Fibroblast of pulmonary artery (primary cell): ENCODE measurements around the gene ZFAND6.

ENCODE experiments used
- DNase-seq: peaks from one replicate; pipeline ENCODE4 v3.0.0-alpha.2; 2010; ENCODE audit warnings: low read depth
- H3K4me3 ChIP-seq: replicated peaks from 2 replicates; pipeline ENCODE4 v1.5.1; 2011; ENCODE audit warnings: low read depth, mild to moderate bottlenecking, control low read depth, low read length, moderate library complexity
- TF ChIP-seq, protein P1 (sequence below): IDR thresholded peaks from 2 replicates; pipeline ENCODE4 v1.5.1; 2011; ENCODE audit warnings: mild to moderate bottlenecking, control low read depth, low read length, inconsistent platforms; ENCODE audit errors: missing control alignments

The ZFAND6 gene

DNA sequence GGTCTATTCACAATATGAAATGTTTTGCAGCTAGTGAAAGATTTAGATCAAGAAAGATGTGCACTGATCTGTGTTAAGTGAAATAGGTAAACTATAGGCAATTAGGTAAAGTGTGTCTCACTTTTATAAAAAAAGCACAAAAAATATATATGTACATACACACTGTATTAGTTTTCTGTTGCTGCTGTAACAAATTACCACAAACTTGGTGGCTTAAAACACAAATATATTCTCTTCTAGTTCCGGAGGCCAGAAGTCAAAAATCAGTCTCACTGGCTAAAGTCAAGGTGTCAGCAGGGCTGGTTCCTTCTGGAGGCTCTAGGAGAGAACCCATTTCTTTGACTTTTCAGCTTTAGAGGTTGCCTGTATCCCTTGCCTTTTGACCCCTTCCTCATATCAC, 104.4 kb downstream of the ZFAND6 start:
- TF ChIP-seq, protein P1, sequence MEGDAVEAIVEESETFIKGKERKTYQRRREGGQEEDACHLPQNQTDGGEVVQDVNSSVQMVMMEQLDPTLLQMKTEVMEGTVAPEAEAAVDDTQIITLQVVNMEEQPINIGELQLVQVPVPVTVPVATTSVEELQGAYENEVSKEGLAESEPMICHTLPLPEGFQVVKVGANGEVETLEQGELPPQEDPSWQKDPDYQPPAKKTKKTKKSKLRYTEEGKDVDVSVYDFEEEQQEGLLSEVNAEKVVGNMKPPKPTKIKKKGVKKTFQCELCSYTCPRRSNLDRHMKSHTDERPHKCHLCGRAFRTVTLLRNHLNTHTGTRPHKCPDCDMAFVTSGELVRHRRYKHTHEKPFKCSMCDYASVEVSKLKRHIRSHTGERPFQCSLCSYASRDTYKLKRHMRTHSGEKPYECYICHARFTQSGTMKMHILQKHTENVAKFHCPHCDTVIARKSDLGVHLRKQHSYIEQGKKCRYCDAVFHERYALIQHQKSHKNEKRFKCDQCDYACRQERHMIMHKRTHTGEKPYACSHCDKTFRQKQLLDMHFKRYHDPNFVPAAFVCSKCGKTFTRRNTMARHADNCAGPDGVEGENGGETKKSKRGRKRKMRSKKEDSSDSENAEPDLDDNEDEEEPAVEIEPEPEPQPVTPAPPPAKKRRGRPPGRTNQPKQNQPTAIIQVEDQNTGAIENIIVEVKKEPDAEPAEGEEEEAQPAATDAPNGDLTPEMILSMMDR = no peak
- DNase-seq = no peak
- H3K4me3 ChIP-seq = no peak overlapping the region

GRCh38 chr15:80167936-80168335, 108.5 kb downstream of the ZFAND6 start:
- TF ChIP-seq, protein P1 = no peak
- H3K4me3 ChIP-seq = no peak overlapping the region
- DNase-seq = no peak

- TF ChIP-seq, protein P1 = no peak
These were observed 108.9 kb downstream of the ZFAND6 start for GRCh38 chr15:80168421-80168820.

GRCh38 chr15:80169768-80170357, 110.4 kb downstream of the ZFAND6 start:
- H3K4me3 ChIP-seq = no peak overlapping the region
- TF ChIP-seq, protein P1 = no peak
- no peak for DNase-seq

More at GRCh38 chr15:80168421-80168820, 108.9 kb downstream of the ZFAND6 start:
- no peak for DNase-seq
- H3K4me3 ChIP-seq = no peak overlapping the region

GRCh38 chr15:80170596-80170995, 111.1 kb downstream of the ZFAND6 start:
- H3K4me3 ChIP-seq = no peak overlapping the region
- DNase-seq = no peak
- TF ChIP-seq, protein P1 = no peak

GRCh38 chr15:80171787-80172186, 112.3 kb downstream of the ZFAND6 start:
- DNase-seq = no peak
- H3K4me3 ChIP-seq = no peak overlapping the region
- TF ChIP-seq, protein P1 = no peak

DNA sequence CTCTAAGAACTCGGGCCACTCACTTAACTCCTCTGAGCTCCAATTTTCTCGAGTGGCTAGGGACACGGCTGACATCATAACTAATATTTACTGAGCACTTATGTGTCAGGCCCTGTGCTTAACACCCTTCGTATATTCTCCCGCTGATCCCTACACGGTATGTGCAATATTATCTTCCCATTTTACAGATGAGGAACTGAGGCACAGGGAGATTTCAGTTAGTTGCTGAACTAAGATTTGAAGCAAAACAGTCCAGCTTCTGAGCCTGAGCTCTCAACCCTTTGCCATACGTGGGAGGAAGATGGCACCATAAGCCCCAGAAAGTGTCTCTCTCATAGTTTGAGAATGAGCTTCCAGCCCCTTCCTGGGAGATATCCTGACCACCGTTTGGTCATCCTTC, 112.9 kb downstream of the ZFAND6 start:
- TF ChIP-seq, protein P1 = no peak
- DNase-seq = no peak
- H3K4me3 ChIP-seq = no peak overlapping the region
